Activated T-cell treated with anti-CD3 and anti-CD28 coated beads, Interleukin-2, amount 50 U/mL, for 72 hours (primary cell): Measurements from ENCODE around the gene DHRSX. TPM values are rescaled to one million over a fixed set of nuclear protein-coding genes. Genes with fewer than 3 reads are reported as not detected.
"Not testable (repeated sequence)": the region's sequence is repeated elsewhere in the genome, so short reads cannot be mapped to it uniquely, and the experiment has no call there.

Source experiments
- ATAC-seq, 2 donors: fragments of 150-1000 bp; cut with Tn5 transposase; replicated peaks in 1 of 2; 2 replicates each; pipeline ENCODE4 v1.10.0; 2021; ENCODE audit warnings: moderate library complexity in 2 of 2, mild to moderate bottlenecking in 1 of 2
- DNase-seq, 2 donors: peaks; one replicate each; pipeline ENCODE4 v3.0.0; 2021 to 2022; ENCODE audit warnings: mixed read lengths in 1 of 2
- H3K27ac Mint-ChIP-seq: one replicate; pipeline ENCODE4 v1.8.0; 2022; ENCODE audit warnings: mild to moderate bottlenecking, moderate library complexity, mixed read lengths
- H3K27me3 Mint-ChIP-seq: one replicate; pipeline ENCODE4 v1.8.0; 2022; ENCODE audit warnings: low read depth, mixed read lengths
- H3K36me3 Mint-ChIP-seq, 2 donors: one replicate each; pipeline ENCODE4 v1.8.0; 2022; ENCODE audit warnings: mixed read lengths in 2 of 2, mild to moderate bottlenecking in 1 of 2; ENCODE audit not compliant: insufficient read depth in 2 of 2
- H3K4me1 Mint-ChIP-seq: one replicate; pipeline ENCODE4 v1.8.0; 2022; ENCODE audit warnings: low read depth, mixed read lengths
- H3K4me3 Mint-ChIP-seq, 2 donors: one replicate each; pipeline ENCODE4 v1.8.0; 2022; ENCODE audit warnings: mild to moderate bottlenecking in 2 of 2, mixed read lengths in 2 of 2, moderate library complexity in 2 of 2
- H3K9me3 Mint-ChIP-seq, 2 donors: one replicate each; pipeline ENCODE4 v1.8.0; 2022; ENCODE audit warnings: mixed read lengths in 2 of 2
- total RNA-seq, 2 donors: library from RNA; stranded (reverse); gene quantifications; one replicate each; pipeline ENCODE4 v1.2.3, GENCODE V29; 2022

The DHRSX gene
- total RNA-seq, 2 donors from 2014 or later = 24.0 to 26.0 TPM

- H3K4me1 Mint-ChIP-seq = no peaks in the 10 kb centered on the region
- no peak overlapping the region for H3K27ac Mint-ChIP-seq
- H3K27me3 Mint-ChIP-seq = peaks cover 14% of the 10 kb centered on the region
- DNase-seq (no peak), ATAC-seq (no peak)
- no peak overlapping the region for H3K4me3 Mint-ChIP-seq
- no peaks in the 10 kb centered on the region for H3K36me3 Mint-ChIP-seq
- peaks cover 0 to 2% of the 10 kb centered on the region in 2 donors for H3K9me3 Mint-ChIP-seq
These were observed 35.4 kb upstream of the DHRSX start for GRCh38 chrX:2536141-2536540.

DNA sequence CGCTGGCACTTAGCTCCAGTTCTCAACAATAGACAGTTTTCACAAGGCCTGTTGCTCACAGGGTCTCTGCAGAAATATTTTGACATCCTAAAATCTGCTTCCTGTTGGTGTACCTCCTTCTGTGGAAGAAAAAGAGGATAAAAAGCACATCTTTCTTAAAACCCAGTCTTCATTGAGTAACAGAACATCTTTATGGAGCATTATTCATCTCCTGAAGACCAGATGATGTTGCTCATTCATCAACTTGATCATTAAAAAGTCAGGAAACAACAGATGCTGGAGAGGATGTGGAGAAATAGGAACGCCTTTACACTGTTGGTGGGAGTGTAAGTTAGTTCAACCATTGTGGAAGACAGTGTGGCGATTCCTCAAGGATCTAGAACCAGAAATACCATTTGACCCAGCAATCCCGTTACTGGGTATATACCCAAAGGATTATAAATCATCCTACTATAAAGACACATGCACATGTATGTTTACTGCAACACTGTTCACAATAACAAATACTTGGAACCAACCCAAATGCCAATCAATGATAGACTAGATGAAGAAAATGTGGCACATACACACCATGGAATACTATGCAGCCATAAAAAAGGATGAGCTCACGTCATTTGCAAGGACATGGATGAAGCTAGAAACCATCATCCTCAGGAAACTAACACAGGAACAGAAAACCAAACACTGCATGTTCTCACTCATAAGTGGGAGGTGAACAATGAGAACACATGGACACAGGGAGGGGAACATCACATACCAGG is 33.7 kb upstream of the DHRSX start:
- peaks cover 14% of the 10 kb centered on the region for H3K27me3 Mint-ChIP-seq
- H3K9me3 Mint-ChIP-seq, H3K36me3 Mint-ChIP-seq, H3K4me1 Mint-ChIP-seq, DNase-seq, ATAC-seq, H3K4me3 Mint-ChIP-seq, H3K27ac Mint-ChIP-seq: not testable (repeated sequence)

- DNase-seq (no peak), ATAC-seq (no peak)
- H3K36me3 Mint-ChIP-seq = no peaks in the 10 kb centered on the region
- no peak overlapping the region for H3K27ac Mint-ChIP-seq
- no peaks in the 10 kb centered on the region for H3K4me1 Mint-ChIP-seq
- H3K4me3 Mint-ChIP-seq = no peak overlapping the region
- peaks cover 14% of the 10 kb centered on the region for H3K27me3 Mint-ChIP-seq
- H3K9me3 Mint-ChIP-seq = peaks cover 0 to 2% of the 10 kb centered on the region in 2 donors
These were observed 32.6 kb upstream of the DHRSX start for GRCh38 chrX:2533424-2533823.

DNA sequence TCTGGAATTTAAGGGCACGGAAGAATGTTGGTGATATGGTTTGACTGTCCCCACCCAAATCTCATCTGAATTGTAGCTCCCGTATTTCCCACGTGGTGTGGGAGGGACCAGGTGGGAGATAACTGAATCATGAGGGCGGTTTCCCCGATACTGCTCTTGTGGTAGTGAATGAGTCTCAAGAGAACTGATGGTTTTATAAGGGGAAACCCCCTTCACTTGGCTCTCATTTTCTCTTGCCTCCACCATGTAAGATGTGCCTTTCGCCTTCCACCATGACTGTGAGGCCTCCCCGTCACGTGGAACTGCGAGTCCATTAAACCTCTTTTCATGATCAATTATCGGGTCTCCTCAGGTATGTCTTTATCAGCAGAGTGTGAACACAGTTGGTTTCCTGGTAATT is 25.6 kb upstream of the DHRSX start:
- Mint-ChIP-seq H3K4me3 (no peak overlapping the region), H3K9me3 (peaks cover 3% of the 10 kb centered on the region in 2 donors), H3K27ac (no peak overlapping the region), H3K4me1 (peaks cover 3% of the 10 kb centered on the region), H3K36me3 (no peaks in the 10 kb centered on the region), H3K27me3 (peaks cover 12% of the 10 kb centered on the region)
- ATAC-seq (no peak), DNase-seq (no peak)

DNA sequence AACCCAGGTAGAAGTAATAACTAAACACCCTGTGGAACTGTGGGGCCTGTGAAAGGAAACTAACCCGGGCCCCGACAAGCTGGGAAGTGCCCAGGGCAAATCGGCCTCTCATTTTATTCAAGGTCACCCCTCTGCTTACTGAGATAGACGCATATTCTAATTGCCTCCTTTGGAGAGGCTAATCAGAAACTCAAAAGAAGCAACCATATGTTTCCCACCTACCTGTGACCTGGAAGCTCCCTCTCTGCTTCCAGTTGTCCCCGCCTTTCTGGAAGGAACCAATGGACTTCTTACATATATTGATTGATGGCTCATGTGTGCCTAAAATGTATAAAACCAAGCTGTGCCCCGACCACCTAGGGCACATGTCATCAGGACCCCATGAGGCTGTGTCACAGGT is 23.1 kb upstream of the DHRSX start:
- Mint-ChIP-seq H3K9me3 (peaks cover 3% of the 10 kb centered on the region in 2 donors), H3K27ac (no peak overlapping the region), H3K27me3 (peaks cover 12% of the 10 kb centered on the region), H3K36me3 (no peaks in the 10 kb centered on the region), H3K4me1 (peaks cover 4% of the 10 kb centered on the region), H3K4me3 (no peak overlapping the region)
- ATAC-seq (no peak), DNase-seq (no peak)

DNA sequence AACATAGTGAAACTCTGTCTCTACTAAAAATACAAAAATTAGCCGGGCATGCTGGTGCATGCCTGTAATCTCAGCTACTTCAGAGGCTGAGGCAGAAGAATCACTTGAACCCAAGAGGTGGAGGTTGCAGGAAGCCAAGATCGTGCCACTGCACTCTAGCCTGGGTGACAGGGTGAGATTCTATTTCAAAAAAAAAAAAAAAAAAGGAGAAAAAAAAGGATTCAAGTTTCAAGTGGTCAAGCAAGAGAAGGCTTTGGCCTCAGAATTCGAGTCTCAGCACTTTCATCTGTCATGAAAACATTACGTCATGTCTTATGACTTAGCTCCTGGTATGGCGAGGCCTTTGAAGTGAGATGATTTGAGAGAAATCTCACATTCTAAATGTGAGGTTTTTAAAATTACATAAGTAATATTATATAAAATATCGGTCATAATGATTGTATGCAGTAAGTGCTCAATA is 21.2 kb upstream of the DHRSX start:
- ATAC-seq (no peak), DNase-seq (no peak)
- Mint-ChIP-seq H3K9me3 (peaks cover 3% of the 10 kb centered on the region in 2 donors), H3K36me3 (no peaks in the 10 kb centered on the region), H3K4me1 (peaks cover 4% of the 10 kb centered on the region), H3K27ac (no peak overlapping the region), H3K4me3 (no peak overlapping the region), H3K27me3 (peaks cover 13% of the 10 kb centered on the region)

GRCh38 chrX:2521092-2521926 is 20.5 kb upstream of the DHRSX start:
- no peaks in the 10 kb centered on the region for H3K9me3 Mint-ChIP-seq
- DNase-seq (no peak), ATAC-seq (no peak)
- peaks cover 7% of the 10 kb centered on the region for H3K27me3 Mint-ChIP-seq
- peaks cover 4% of the 10 kb centered on the region for H3K4me1 Mint-ChIP-seq
- H3K27ac Mint-ChIP-seq = no peak overlapping the region
- H3K36me3 Mint-ChIP-seq = no peaks in the 10 kb centered on the region
- no peak overlapping the region for H3K4me3 Mint-ChIP-seq

- Mint-ChIP-seq H3K27ac (no peak overlapping the region), H3K27me3 (peaks cover 13% of the 10 kb centered on the region), H3K4me3 (no peak overlapping the region), H3K9me3 (no peaks in the 10 kb centered on the region), H3K4me1 (peaks cover 4% of the 10 kb centered on the region), H3K36me3 (no peaks in the 10 kb centered on the region)
- ATAC-seq = no peak
- DNase-seq = no peak
These were observed 19.8 kb upstream of the DHRSX start for GRCh38 chrX:2520539-2520938.

DNA sequence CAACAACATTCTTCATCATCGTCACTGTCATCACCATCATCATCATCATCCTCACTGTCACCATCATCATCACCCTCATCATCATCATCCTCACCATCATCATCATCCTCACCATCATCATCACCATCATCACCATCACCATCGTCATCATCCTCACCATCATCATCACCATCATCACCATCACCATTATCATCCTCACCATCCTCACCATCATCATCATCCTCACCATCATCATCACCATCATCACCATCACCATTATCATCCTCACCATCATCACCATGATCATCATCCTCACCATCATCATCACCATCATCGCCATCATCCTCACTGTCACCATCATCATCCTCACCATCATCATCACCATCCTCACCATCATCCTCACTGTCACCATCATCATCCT is 18.9 kb upstream of the DHRSX start:
- H3K36me3 Mint-ChIP-seq, H3K4me3 Mint-ChIP-seq, H3K27ac Mint-ChIP-seq, H3K4me1 Mint-ChIP-seq, H3K9me3 Mint-ChIP-seq, DNase-seq, ATAC-seq: not testable (repeated sequence)
- H3K27me3 Mint-ChIP-seq = peaks cover 13% of the 10 kb centered on the region

- peaks cover 13% of the 10 kb centered on the region for H3K27me3 Mint-ChIP-seq
- H3K4me3 Mint-ChIP-seq = no peak overlapping the region
- no peak overlapping the region for H3K27ac Mint-ChIP-seq
- H3K36me3 Mint-ChIP-seq = no peaks in the 10 kb centered on the region
- no peaks in the 10 kb centered on the region for H3K9me3 Mint-ChIP-seq
- DNase-seq (no peak), ATAC-seq (no peak)
- peaks cover 4% of the 10 kb centered on the region for H3K4me1 Mint-ChIP-seq
These were observed 16.3 kb upstream of the DHRSX start for GRCh38 chrX:2517055-2517454.

- ATAC-seq = no peak
- H3K27me3 Mint-ChIP-seq = peaks cover 13% of the 10 kb centered on the region
- peaks cover 4% of the 10 kb centered on the region for H3K4me1 Mint-ChIP-seq
- no peaks in the 10 kb centered on the region for H3K9me3 Mint-ChIP-seq
- H3K36me3 Mint-ChIP-seq = no peaks in the 10 kb centered on the region
- no peak for DNase-seq
- no peak overlapping the region for H3K4me3 Mint-ChIP-seq
- no peak overlapping the region for H3K27ac Mint-ChIP-seq
These were observed 15.8 kb upstream of the DHRSX start for GRCh38 chrX:2516623-2517022.

GRCh38 chrX:2514131-2514530 is 13.4 kb upstream of the DHRSX start:
- Mint-ChIP-seq H3K4me1 (no peaks in the 10 kb centered on the region), H3K27ac (no peak overlapping the region), H3K9me3 (no peaks in the 10 kb centered on the region), H3K27me3 (peaks cover 13% of the 10 kb centered on the region), H3K4me3 (no peak overlapping the region), H3K36me3 (no peaks in the 10 kb centered on the region)
- ATAC-seq (no peak), DNase-seq (no peak)

DNA sequence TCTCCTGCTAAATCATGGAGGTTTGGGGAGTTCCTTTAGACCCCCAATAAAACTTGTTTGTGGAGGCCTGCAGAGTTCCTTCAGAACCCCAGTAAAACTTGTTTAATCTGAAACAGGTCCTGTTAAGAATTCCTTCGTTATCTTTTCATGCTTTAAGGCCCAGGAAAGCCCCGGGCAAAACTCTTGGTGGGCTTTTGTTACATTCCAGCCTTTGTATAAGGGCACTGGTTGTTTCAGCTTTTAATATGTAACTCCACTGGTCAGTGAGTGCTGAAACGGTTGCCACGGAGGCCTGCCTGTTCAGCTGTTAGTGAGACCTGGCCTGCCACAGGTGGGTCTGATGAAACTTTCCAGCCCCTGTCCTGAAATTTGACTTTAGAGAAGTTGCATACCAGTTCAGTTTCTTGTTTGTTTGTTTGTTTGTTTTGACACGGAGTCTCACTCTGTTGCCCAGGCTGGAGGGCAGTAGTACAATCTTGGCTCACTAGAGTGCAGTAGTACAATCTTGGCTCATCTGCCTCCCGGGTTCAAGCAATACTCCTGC is 12.4 kb upstream of the DHRSX start:
- Mint-ChIP-seq H3K4me1 (no peaks in the 10 kb centered on the region), H3K27me3 (peaks cover 13% of the 10 kb centered on the region), H3K27ac (no peak overlapping the region), H3K9me3 (no peaks in the 10 kb centered on the region), H3K4me3 (no peak overlapping the region), H3K36me3 (no peaks in the 10 kb centered on the region)
- DNase-seq (no peak), ATAC-seq (no peak)
